GM19324 (cell line): ENCODE measurements around the gene NAXE.
"Not testable (repeated sequence)": the region's sequence is repeated elsewhere in the genome, so short reads cannot be mapped to it uniquely, and the experiment has no call there.

ENCODE experiments used
- ATAC-seq: cut with Tn5 transposase; IDR thresholded peaks from one replicate; pipeline ENCODE4 v1.9.1; 2021; ENCODE audit warnings: mild to moderate bottlenecking, moderate library complexity; ENCODE audit not compliant: unreplicated experiment, low FRiP score

The NAXE gene

DNA sequence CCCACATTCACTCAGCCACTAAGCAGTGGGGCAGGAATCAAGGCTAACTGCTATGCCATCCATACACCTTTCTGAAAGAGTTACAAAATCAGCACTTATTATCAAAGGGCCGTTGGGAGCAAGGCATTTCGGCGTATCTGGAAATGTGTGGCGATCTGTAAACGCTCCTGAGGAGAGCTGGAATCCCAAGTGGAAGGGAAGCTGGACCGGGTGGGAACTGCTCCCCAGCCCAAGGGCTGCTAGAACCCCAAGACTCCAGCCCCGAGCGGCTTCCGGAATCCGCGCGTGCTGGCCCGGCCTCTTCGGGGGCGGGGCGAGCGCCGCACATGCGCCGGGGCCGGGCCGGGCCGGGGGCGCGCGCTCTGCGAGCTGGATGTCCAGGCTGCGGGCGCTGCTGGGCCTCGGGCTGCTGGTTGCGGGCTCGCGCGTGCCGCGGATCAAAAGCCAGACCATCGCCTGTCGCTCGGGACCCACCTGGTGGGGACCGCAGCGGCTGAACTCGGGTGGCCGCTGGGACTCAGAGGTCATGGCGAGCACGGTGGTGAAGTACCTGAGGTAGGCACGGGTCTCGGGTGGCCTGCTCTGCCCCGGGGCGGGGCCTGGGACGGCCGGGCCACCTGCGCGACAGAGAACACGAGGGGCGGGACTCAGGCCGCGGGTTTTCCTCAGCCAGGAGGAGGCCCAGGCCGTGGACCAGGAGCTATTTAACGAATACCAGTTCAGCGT, at the start of gene NAXE:
Gene NAXE (plus strand): TSS at position 345 of the 726 bp plus-strand sequence. CDS start 29 bp downstream, at position 374.
- ATAC-seq = peak; percentile 82

DNA sequence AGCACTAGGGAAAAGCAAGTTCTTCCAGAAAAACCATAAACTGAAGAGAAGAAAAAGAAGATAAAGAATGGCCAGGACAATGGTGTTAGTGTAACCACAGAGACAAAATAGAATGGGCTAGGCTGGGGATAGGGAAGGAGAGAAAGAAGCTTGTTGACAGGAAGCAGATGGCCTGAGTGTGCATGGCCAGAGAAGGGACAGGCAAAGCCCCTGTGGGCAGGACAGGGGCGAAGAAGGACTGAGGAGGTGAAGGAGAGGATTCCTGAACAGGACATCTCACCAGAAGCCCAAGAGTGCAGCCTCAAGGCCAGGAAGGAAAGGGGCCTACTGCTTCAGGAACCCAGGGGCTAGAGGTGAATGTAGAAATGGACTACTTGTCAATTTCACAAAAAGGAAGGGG, 48.5 kb upstream of the NAXE start:
- ATAC-seq = no peak

DNA sequence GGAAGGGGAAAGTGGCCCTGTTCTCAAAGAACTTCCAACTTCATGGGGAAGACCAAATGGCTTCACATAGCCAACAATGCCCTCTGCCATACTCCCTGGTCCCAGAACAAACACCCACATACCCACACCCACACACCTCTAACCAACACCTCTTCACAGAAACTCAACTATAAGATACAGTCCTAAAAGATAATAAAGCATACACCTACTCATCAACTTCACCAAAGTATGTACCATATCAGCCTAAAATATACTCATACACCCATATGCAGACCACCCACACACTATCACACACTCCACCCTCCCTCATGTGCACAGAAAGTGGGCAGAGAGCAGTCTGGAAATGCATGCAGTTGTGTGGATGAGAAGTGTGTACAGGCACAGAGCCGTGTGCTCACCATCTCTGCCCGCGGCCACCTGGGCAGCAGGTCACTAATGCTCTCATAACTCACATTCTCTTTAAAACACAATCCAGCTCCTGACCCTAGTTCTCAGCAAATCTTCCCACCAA, 46.9 kb upstream of the NAXE start:
- no peak for ATAC-seq

DNA sequence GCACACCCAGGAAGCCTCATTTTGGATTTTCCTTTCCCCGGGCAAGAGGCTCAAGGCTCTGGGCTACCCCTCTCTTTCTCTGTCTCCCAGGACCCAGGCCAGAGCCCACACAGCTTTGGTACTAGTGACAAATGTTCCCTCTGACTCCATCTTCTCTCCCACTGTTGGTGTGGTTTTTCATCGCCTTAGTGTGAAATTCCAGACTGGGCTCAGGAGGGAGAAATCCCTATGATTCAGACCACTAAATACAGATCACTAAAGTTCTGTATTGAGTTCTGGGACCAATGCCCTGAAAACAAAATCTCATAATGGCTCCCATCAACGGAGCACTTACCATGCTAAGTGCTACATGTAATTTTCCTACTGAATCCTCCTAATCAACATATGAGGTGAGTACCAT, 45.3 kb upstream of the NAXE start:
- ATAC-seq = no peak

DNA sequence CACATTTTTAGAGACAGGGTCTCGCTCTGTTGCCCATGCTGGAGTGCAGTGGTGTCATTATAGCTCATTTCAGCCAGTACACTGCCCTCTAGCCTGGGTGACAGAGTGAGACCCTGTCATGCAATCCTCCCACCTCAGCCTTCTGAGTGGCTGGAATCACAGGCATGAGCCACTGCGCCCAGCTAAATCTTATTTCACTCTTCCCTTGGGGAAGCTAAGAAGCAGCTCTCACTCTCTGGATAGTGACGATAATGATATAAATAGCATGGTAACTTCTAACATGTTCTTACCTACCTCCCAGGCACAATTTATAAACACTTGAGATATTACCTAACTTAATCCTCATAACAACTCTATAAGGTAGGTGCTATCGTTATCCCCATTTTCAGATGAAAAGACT, 44.1 kb upstream of the NAXE start:
- ATAC-seq = no peak

DNA sequence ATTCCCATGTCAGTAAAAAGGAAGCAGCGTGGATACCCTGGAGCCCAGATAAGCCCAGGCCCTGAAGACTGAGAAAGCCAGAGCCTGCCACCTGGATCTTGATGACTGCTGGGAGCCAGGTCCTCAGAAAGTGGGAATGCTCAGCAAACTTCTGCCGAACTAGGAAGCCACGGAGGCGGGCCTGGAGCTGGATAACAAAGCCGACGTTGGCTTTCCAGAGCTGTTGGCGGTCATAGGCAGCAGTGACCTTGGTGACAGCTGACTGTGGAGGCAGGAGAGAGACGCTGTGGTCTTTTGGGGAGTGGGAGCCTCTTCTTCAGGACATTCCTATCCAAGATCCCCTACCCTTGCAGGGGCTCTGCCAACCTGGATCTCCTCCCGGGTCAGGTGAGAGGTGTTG, 43.6 kb upstream of the NAXE start:
- ATAC-seq = no peak

DNA sequence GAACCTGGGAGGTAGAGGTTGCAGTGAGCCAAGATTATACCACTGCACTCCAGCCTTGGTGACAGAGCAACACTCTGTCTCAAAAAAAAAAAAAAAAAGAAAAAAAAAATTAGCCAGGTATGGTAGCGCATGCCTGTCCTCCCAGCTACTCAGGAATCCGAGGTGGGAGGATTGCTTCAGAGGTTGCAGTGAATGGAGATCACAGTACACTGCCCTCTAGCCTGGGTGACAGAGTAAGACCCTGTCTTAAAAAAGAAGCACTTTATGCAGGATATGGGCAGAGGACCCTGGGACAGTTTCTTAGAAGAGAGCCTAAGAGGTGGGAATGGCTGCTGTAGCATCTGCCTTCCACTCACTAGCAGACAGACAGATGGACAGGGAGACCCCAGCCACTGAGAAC, 42.2 kb upstream of the NAXE start:
- no peak for ATAC-seq

DNA sequence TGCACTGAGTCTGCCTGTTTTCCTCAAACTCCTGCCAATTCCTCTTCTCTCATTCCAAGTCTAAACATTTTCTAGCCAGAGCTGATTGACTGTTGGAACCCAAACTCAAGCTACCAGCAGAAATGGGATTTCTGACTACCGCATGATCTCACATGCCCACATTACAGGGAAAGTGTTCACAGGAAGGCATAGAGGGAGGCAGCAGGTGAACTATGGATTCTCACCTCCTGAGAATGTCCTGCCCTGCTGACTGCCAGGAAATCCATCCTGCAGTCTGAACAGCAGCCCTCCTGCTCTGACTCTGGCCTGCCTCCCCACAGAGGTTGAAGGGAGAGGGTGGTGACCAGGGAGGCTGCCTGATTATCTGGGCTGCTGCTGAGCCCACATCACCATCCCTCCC, 41.7 kb upstream of the NAXE start:
- ATAC-seq = no peak

DNA sequence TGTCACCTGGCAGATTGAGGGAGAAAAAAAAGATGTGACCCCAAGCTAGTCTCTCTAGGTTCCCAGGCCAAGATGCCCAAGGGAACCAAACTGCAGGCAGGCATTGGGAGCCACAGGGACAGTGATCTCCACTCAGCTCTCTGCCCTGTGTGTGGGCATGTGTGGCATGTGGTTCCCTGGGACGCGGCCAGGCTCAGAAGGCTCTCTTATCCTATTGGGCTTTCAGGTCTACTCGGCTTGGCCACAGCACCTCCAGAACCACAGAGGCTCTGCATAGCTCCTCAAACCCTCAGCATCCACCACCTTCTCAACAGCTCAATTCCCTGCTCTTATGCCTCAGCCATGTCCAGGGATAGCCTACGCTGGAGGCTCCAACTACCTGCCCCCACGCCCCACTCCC, 41.2 kb upstream of the NAXE start:
- ATAC-seq = no peak

DNA sequence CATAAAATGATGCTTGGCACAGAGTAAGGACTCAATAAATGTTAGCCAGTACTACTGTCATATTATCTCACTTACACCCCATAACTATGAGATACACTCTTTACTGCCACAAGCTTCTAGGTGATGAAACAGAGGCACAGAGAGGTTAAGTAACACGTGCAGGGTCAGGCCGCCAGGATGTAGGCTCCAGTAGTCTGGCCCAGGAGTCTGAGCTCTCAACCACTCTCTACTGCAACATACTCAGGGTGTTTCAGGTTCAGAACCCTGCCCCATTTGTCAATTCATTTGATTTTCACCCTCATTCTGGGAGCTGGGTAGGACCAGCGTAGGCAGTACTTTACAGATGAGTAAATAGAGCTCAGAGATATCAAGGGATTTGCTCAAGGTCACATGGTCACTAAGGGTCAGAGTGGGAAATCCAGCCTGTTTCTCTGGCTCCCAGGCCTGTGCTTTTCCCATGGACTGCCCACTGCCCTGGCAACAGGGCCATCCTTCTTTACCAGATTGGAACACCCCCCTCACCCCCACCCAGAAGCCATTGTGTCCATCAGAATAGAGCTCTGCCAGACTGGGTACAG, 40.4 kb upstream of the NAXE start:
- ATAC-seq = no peak

DNA sequence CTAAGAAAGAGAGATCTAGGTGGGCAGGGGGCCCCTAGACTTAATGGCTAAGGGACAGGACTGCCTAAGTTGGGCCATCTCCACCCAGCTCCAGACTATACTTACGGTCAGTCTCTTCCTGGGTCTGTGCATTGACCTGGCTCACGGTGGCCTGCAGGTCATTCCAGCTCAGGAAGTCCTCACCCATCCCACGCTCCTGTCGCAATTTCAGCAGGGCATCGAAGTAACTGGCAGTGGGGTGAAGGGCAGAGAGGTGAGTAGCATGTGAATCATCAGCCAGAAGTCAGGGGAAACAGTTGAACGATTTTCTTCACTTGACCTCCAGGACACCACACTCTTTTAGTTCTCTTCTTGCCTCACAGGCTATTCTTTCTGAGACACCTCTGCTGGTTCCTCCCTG, 39.7 kb upstream of the NAXE start:
- ATAC-seq = no peak

DNA sequence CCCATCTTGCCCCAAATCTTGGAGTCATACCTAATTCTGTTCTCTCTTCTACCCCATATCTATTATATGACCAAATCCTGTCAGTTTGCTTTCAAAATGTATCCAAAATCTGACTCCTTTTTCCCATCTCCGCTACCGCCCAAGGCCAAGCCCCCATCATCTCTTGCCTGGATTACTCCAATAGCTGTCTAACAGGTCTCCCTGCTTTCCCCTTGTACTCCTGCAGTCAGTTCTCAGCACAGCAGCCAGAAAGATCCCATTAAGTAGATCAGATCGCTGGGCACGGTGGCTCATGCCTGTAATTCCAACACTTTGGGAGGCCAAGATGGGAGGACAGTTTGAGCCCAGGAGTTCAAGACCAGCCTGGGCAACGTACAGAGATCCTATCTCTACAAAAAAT, 39.1 kb upstream of the NAXE start:
- no peak for ATAC-seq

DNA sequence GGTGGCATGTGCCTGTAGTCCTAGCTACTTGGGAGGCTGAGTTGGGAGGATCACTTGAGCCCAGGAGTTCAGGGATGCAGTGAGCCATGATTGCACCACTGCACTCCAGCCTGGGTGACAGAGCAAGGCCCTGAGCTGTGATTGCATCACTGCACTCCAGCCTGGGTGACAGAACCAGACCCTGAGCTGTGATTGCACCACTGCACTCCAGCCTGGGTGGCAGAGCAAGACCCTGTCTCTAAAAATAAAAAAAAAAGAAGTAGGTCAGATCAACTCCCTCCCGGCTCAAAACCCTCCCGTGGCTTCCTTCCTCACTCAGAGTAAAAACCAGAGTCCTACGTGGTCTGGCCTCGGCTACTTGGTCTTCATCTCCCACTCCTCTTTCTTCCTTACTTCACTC, 38.6 kb upstream of the NAXE start:
- not testable (repeated sequence) for ATAC-seq

DNA sequence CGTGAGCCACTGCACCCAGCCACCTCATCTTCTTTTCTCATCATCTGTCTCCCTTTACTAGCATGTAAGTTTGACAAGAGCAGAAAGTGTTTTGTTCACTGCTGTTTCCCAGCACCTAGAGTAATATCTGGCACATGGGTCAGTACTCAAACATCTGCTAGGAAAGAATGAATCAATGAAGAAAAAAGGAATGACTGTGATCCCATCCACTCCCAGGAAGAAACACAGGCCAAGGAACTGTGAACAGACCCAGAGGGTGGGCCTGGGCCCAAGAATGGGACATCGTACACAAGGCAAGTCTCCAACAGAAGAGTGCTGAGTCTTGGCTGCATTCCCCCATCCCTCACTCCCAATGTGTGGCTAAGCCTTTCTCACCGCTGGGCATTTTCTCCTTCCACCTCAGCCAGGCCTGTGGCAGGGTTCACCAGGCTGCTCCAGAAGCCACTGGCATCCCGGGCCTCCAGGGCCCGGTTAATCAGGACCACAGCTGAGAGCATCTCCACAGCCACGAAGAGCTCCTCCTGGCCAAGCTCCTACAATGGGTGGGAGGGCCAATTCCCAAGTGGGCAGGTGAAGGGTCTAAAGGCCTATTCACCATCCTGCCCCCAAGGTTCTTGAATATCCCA, 37.6 kb upstream of the NAXE start:
- no peak for ATAC-seq

DNA sequence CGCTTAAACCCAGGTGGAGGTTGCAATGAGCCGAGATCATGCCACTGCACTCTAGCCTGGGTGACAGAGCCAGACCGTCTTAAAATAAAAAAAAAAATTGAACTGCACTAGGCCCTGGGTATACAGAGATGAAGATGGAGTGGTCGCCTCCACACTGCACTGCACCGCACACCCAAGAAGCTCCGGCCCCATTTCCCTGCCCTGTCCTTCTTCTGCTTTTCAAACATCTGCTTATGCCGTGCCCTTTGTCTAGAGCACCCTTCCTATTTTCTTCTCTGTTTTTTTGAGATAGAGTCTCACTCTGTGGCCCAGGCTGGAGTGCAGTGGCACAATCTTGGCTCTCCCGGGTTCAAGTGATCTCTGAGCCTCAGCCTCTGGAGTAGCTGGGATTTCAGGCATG, 36.6 kb upstream of the NAXE start:
- ATAC-seq = no peak

DNA sequence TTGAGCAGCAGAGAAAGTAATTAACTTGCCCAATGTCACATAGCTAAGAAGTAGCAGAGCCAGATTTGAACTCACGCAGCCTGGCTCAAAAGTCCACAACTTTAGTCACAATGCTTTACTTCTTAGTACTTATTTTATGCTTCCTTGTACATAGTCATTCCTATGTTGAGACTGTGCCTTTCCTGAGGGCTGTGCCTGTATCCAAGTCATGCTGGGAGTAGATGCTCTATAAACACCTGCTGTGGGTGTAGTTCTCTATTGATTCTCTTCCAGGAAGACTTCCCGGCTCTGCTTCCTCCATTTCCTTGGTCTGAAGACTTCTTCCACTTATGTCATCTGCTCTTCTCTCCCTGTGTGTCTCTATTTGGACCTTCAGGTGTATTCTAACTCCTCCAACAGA, 35.9 kb upstream of the NAXE start:
- no peak for ATAC-seq

DNA sequence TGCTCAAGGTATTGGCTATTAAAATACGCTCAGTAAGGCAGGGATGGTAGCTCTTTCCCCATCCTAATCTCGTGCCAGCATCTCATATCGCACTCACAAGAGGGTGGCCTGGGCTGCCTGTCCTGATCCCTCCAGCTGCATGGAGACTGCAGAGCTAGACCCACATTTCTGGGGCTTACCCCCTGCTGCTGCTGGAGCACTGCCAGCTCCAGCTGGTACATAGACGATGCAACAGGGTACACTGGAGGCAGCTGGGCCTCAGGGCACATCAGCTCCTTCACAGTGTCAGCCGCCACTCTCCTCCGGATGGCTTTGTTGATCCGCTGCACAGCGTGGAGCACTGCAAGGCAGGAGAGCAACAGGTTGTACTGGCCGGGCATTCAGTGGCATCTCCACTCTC, 35.2 kb upstream of the NAXE start:
- ATAC-seq = no peak

DNA sequence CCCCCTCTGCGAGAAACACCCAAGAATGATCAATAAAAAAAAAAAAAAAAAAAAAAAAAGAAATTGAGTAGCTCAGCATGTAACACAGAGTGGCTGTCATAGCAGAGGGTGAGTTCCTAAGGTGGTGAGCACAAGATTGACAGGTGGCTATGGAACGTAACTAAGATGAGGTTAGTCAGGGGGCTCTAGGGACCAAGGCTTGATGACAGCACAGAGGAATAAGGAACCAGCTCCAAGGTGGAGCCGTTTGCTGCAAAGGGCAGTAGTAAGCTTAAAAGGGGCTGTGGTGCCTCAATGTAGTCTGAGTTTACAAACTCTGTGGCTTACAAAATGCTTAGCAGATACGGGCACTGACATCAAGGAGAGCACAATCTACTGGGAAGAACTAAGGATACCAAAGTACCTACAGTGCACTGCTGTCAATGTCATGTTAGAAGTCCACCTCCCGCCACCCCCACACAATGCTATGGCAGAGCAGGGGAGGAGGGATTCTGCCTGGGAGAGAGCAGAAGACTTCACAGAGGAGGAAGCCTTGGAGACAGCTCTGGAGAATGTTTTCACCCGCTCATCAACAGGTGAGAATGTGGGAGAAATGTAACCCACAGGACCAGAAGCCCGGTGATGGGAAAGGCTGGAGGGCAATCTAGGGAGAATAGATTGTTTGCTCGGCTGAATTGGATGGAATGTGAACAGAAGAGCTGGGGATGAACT, 32.3 kb upstream of the NAXE start:
- ATAC-seq = no peak

DNA sequence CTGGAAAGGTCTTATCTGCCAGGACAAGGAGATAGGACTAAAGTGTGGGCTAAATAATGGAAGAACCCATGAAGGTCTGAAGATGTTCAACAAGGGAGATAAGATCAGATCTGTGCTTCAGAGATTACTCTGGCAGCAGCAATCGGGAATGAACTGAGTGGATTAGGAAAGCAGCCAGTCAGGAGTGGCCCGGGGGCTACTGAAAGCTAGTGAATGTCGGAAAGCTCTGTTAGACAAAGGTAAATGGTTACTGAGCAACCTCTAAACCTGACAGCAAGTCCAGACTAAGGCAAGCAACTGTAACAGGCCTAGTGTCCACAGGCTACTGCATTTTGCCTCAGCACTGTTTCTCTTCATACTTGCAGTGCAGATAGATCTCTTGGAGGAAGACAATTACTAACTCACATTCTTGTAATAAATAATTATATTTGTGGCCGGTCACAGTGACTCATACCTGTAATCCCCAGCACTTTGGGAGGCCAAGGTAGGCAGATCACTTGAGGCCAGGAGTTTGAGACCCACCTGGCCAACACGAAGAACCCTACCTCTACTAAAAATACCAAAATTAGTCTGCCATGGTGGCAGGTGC, 31.7 kb upstream of the NAXE start:
- ATAC-seq = no peak

DNA sequence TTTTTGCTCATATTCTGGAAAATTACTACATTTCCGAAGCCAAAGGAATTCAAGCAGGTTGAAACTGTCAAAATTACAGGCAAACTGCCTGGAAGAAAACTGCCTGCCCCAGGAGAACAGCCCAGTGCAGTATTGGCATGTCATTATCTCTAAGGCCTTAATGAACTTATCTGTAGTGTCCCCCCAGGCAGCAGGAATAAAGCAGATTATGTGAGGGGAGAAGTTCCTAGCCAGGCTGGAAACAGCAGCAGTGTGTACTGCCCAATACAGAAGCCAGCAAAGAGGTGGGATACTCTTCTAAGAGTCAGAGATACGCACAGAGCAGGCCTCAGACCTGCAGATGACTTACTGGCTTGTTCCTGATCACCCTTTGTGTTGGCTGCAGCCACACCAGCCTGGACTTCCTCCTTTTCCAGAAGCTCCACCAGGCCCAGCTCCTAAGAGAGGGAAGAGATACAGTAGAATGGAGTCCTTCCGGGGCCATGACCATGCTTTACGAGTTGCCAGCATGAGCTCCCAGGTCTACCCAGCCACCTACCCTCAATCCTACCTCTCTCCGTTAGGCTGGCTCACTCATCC, 30.9 kb upstream of the NAXE start:
- ATAC-seq = no peak

DNA sequence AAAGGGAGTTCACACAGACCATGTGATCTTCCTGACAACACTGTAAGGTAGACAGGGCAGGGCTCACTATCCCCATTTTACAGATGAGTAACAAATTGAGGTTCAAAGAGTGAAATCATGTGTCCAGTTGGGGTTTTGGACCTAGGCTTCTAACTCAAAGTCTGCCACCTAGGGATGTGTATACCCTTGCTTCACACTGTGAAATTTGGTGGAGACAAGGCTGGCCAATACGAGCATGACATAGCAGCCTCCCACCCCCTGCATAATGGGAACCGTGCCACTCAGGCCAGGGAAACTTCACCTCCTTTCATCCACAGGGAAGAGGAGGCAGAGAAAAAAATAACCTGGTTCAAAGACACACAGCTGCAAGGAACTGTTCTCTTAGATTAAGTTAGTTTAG, 26.1 kb upstream of the NAXE start:
- no peak for ATAC-seq
